Bronchial epithelial cell (primary cell): Measurements from ENCODE around the gene HSH2D. TPM values are rescaled to one million over a fixed set of nuclear protein-coding genes. Genes with fewer than 3 reads are reported as not detected.

Source experiments
- DNase-seq: peaks from one replicate; pipeline ENCODE4 v3.0.0-alpha.2; 2010; ENCODE audit warnings: low read depth
- FAIRE-seq: peaks from 2 replicates; lab custom pipeline; 2011; peaks lifted over from hg19 to GRCh38; lab: Jason Lieb, UNC
- H3K27me3 ChIP-seq: 2 replicates; pipeline ENCODE4 v1.5.1; 2011; ENCODE audit warnings: low read length; ENCODE audit not compliant: control insufficient read depth, insufficient read depth
- H3K36me3 ChIP-seq: 2 replicates; pipeline ENCODE4 v1.5.1; 2011; ENCODE audit warnings: low read length; ENCODE audit not compliant: control insufficient read depth, insufficient read depth
- H3K4me3 ChIP-seq: 2 replicates; pipeline ENCODE4 v1.5.1; 2011; ENCODE audit warnings: mild to moderate bottlenecking, low read depth, low read length, control low read depth
- total RNA-seq: library from RNA; depleted of rRNA; stranded (reverse); fragments of >200 nt; gene quantifications from 2 replicates; pipeline ENCODE4 v1.2.1, GENCODE V29; 2014
- TF ChIP-seq, protein P1 (sequence below): IDR thresholded peaks from 2 replicates; pipeline ENCODE4 v1.5.1; 2011; ENCODE audit warnings: mild to moderate bottlenecking, moderate library complexity, low read length, control low read depth, inconsistent platforms; ENCODE audit not compliant: insufficient read depth, severe bottlenecking

Gene HSH2D
- total RNA-seq, 1 donor from 2014 or later, result 0.26 TPM

DNA sequence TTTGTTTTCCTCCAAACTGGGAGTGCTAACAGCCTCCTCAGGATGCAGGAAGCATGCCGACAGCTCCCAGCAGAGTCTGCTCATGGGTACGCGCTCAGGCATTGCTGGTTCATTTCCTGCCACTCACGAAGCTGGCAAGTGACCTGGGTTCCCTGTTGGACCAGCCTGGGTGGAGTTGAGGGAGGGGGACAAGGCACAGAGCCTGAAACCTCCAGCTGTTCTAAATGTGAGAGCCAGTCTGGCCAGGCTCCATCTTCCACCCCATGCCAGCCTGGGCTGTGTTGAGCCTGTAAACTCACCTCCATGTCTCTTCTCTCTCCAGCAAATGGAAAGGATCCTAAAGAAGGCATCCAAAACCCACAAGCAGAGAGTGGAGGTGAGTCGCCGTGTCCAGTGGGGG is 46.7 kb downstream of the HSH2D start:
- TF ChIP-seq, protein P1, sequence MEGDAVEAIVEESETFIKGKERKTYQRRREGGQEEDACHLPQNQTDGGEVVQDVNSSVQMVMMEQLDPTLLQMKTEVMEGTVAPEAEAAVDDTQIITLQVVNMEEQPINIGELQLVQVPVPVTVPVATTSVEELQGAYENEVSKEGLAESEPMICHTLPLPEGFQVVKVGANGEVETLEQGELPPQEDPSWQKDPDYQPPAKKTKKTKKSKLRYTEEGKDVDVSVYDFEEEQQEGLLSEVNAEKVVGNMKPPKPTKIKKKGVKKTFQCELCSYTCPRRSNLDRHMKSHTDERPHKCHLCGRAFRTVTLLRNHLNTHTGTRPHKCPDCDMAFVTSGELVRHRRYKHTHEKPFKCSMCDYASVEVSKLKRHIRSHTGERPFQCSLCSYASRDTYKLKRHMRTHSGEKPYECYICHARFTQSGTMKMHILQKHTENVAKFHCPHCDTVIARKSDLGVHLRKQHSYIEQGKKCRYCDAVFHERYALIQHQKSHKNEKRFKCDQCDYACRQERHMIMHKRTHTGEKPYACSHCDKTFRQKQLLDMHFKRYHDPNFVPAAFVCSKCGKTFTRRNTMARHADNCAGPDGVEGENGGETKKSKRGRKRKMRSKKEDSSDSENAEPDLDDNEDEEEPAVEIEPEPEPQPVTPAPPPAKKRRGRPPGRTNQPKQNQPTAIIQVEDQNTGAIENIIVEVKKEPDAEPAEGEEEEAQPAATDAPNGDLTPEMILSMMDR, result no peak
- Histone ChIP-seq H3K27me3 (no peaks in the 10 kb centered on the region), H3K4me3 (no peak overlapping the region), H3K36me3 (peaks cover 22% of the 10 kb centered on the region)
- FAIRE-seq, result no peak
- no peak for DNase-seq

DNA sequence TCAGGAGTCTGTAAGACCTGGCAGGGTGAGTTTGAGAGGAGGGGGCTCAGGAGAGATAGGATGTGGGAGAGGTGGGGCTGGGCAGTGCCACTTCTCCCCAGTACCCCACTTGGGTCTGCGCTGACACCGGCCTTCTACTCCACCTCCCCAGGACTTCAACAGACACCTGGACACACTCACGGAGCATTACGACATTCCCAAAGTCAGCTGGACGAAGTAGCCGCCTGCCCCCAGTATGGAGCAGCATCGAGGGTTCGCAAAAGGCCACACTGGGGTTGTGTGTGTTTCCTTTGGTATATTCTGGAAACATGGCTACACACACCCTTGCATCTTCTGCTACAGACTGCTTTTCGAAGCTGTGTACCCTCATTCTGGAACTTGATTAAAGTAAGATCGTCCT is 47.3 kb downstream of the HSH2D start:
- DNase-seq, result no peak
- no peak overlapping the region for H3K4me3 ChIP-seq
- TF ChIP-seq, protein P1, result no peak
- no peak for FAIRE-seq
- H3K27me3 ChIP-seq, result no peaks in the 10 kb centered on the region
- H3K36me3 ChIP-seq, result peaks cover 22% of the 10 kb centered on the region

DNA sequence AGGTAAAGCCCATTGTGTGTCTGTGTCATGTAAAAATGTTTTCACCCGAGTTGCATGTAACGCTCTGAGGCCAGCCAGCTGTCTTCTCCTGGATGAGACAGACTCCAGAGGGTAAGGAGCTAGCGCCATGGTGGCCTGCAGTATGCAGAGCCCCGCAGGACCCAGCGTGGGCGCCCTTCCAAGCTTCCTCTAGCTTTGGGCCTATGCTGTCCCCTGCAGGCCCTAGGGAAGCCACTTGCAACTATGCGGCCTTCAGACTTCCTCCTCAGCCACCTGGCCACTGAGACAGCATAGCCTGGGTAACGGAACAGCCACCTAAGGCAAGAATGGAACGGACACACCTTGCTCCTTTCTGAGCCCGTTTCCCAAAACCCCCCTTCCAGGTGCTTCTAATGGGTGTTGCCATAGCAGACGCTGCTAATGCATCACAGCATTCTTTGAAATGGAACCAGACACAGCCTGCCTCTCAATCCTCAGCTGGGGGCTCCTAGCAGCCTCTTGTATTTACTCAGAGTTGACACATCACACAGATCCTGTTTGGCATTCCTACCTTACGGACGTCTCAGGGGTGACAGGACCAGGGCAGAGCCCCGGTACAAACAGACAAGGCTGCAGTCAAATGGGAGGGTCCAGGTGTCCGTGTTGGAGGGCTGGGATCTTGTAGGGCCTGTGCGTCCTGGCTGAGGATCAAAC is 47.9 kb downstream of the HSH2D start:
- DNase-seq (no peak), FAIRE-seq (no peak)
- H3K27me3 ChIP-seq, result no peaks in the 10 kb centered on the region
- no peak overlapping the region for H3K4me3 ChIP-seq
- TF ChIP-seq, protein P1, result no peak
- peaks cover 22% of the 10 kb centered on the region for H3K36me3 ChIP-seq

DNA sequence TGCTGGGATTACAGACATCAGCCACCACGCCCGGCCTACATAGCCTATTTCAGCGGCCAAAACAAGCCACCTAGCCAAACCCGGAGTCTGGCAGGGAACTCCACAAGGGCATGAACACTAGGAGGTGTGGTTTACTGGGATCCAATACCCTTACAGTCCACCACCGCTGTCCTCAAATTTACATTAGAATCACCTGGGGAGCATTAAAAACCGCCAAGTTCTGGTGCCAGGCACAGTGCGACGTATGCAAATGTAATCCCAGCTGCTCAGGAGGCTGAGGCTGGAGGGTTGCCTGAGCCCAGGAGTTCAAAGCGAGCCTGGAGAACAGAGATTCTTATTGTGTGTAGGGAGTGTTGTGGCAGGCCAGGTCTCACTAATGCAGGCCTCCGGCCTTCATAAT is 50.0 kb downstream of the HSH2D start:
- Histone ChIP-seq H3K4me3 (no peak overlapping the region), H3K27me3 (no peaks in the 10 kb centered on the region), H3K36me3 (peaks cover 19% of the 10 kb centered on the region)
- FAIRE-seq (no peak), DNase-seq (no peak)
- TF ChIP-seq, protein P1, result no peak

DNA sequence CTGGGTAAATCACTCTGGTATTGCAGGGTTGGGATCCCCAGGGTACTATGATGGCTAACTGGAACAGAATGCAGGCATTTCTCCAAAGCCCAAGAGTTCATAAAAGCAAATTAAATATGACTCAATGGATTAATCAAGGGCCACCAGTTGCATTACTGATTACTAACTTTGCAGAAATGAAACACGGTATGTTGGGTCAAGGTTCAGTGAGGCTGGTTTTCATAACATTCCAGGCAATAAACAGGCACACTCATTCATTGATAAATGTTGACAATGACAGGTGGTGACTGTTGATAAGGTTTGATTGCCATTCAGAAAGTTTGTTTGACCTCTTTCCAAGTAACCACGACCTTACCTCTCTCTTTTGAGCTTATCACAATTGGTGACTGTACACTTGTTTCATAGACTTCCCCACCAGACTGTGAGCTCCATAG is 53.7 kb downstream of the HSH2D start:
- TF ChIP-seq, protein P1, result no peak
- Histone ChIP-seq H3K36me3 (peaks cover 3% of the 10 kb centered on the region), H3K4me3 (peak overlapping the region; percentile 99), H3K27me3 (no peaks in the 10 kb centered on the region)
- DNase-seq (peak; percentile 61), FAIRE-seq (no peak)
